Panc1 (cell line): ENCODE data around the gene FBRSL1. TPM values are rescaled to one million over a fixed set of nuclear protein-coding genes. Genes with fewer than 3 reads are reported as not detected.
"Not testable (repeated sequence)": the region's sequence is repeated elsewhere in the genome, so short reads cannot be mapped to it uniquely, and the experiment has no call there.

Experiments
- ATAC-seq: fragments of 200-7000 bp; cut with Tn5 transposase; 2 replicates; pipeline ENCODE4 v1.9.1; 2020; ENCODE audit warnings: mild to moderate bottlenecking, moderate library complexity
- Bru-seq: library from RNA; stranded (reverse); fragments of 400-500 nt; gene quantifications from one replicate; lab custom pipeline; 2021; lab: Mats Ljungman, UMichigan
- BruChase-seq, 2 experiments: library from RNA; stranded (reverse); fragments of 400-500 nt; gene quantifications; one replicate each; lab custom pipeline; 2021; lab: Mats Ljungman, UMichigan
- BruUV-seq: library from RNA; stranded (reverse); fragments of 400-500 nt; replicated peaks from 2 replicates; lab custom pipeline; 2021; lab: Mats Ljungman, UMichigan
- CTCF ChIA-PET: fragments of 300-600 bp; sonication (Branson Sonifier 250); formaldehyde crosslinking; loops from one replicate; lab custom pipeline; 2022; ENCODE audit warnings: antibody characterized with exemption; lab: Charles Lee
- POLR2A ChIA-PET: fragments of 300-600 bp; sonication (Branson Sonifier 250); formaldehyde crosslinking; loops from one replicate; lab custom pipeline; 2022; ENCODE audit warnings: antibody characterized with exemption; lab: Charles Lee
- DNase-seq: peaks from one replicate; pipeline ENCODE4 v3.0.0-alpha.2; 2010; ENCODE audit warnings: low read depth, low spot score
- H3K27ac ChIP-seq: 2 replicates; pipeline ENCODE4 v1.5.1; 2011; ENCODE audit warnings: mild to moderate bottlenecking, low read length, inconsistent platforms
- H3K27me3 ChIP-seq: fragments of 200-500 bp; sonication (Bioruptor generic); 2 replicates; pipeline ENCODE4 v1.6.0; 2014; ENCODE audit warnings: low read length, inconsistent platforms; ENCODE audit not compliant: control insufficient read depth, insufficient read depth
- H3K36me3 ChIP-seq: fragments of 200-500 bp; sonication (Bioruptor generic); 2 replicates; pipeline ENCODE4 v1.5.1; 2014; ENCODE audit warnings: inconsistent platforms, mild to moderate bottlenecking, low read length, moderate library complexity; ENCODE audit not compliant: control insufficient read depth, insufficient read depth
- H3K4me1 ChIP-seq: 2 replicates; pipeline ENCODE4 v1.5.1; 2011; ENCODE audit warnings: inconsistent platforms, mild to moderate bottlenecking, low read length, moderate library complexity; ENCODE audit not compliant: control insufficient read depth, insufficient read depth
- H3K4me3 ChIP-seq, 2 experiments: 2 replicates each; pipeline ENCODE4 v1.5.1; 2011 to 2012; ENCODE audit warnings: low read depth in 2 of 2, low read length in 2 of 2, mild to moderate bottlenecking in 2 of 2, inconsistent platforms in 1 of 2, moderate library complexity in 1 of 2
- H3K9me3 ChIP-seq: fragments of 200-500 bp; sonication (Bioruptor generic); 2 replicates; pipeline ENCODE4 v1.5.1; 2014; ENCODE audit warnings: low read depth, mild to moderate bottlenecking, inconsistent platforms, low read length, moderate library complexity; ENCODE audit not compliant: control insufficient read depth, insufficient read depth
- POLR2AphosphoS5 ChIP-seq: IDR thresholded peaks from 2 replicates; pipeline ENCODE4 v1.6.1; 2012; ENCODE audit warnings: mild to moderate bottlenecking, low read depth, low read length, moderate library complexity
- SIN3A ChIP-seq: IDR thresholded peaks from 2 replicates; pipeline ENCODE4 v1.6.1; 2012; ENCODE audit warnings: low read depth, mild to moderate bottlenecking, low read length, moderate library complexity, borderline replicate concordance; ENCODE audit not compliant: insufficient read depth
- TCF7L2 ChIP-seq: IDR thresholded peaks from 2 replicates; pipeline ENCODE4 v1.6.1; 2011; ENCODE audit warnings: mild to moderate bottlenecking, low read depth, low read length, inconsistent platforms
- in situ Hi-C: cut with HindIII; loops from 2 replicates; pipeline ENCODE4 v1.10.0; 2016; ENCODE audit warnings: low sequenced_read_pairs, low pct_unique_long_range_greater_than_20kb
- intact Hi-C: fragments of 100-400 bp; cut with micrococcal nuclease; formaldehyde crosslinking; loops from one replicate; pipeline ENCODE4 v1.10.0; 2022; ENCODE audit not compliant: unreplicated experiment
- long read RNA-seq: library from polyadenylated mRNA; unstranded; transcript quantifications from one replicate; pipeline ENCODE4 v2.0.0, GENCODE V29; 2021; ENCODE audit not compliant: unreplicated experiment
- polyA plus RNA-seq: library from polyadenylated mRNA; unstranded; fragments of >200 nt; gene quantifications from one replicate; pipeline ENCODE4 v1.2.1, GENCODE V29; 2012; ENCODE audit warnings: missing spikeins; ENCODE audit not compliant: insufficient read length
- total RNA-seq: library from RNA; stranded (reverse); gene quantifications from one replicate; pipeline ENCODE4 v1.2.1, GENCODE V29; 2021; ENCODE audit not compliant: unreplicated experiment
- TF ChIP-seq, protein P1 (sequence below), 2 experiments: IDR thresholded peaks; 2 replicates each; pipeline ENCODE4 v1.6.1; 2011 to 2012; ENCODE audit warnings: low read depth in 2 of 2, control low read depth in 1 of 2, low read length in 1 of 2, mild to moderate bottlenecking in 1 of 2, moderate library complexity in 1 of 2; ENCODE audit not compliant: insufficient read depth in 1 of 2
- TF ChIP-seq, protein P2 (sequence below): fragments of 450-650 bp; IDR thresholded peaks from 2 replicates; pipeline ENCODE4 v1.5.1; 2017; ENCODE audit warnings: mild to moderate bottlenecking

The FBRSL1 gene
- total RNA-seq (104 TPM), Bru-seq, nascent RNA (percentile 54 among the genes with signal in this experiment), BruChase-seq, experiment 1, labeled RNA remaining after a 2-hour chase (percentile 56 among the genes with signal in this experiment), BruChase-seq, experiment 2, labeled RNA remaining after a 6-hour chase (percentile 65 among the genes with signal in this experiment)
- 132 TPM for polyA plus RNA-seq
- long read RNA-seq, partial matches to known transcripts = 96 of 120 reads
- long read RNA-seq, other reads (novel, unspliced or antisense) = 24 of 120 reads

DNA sequence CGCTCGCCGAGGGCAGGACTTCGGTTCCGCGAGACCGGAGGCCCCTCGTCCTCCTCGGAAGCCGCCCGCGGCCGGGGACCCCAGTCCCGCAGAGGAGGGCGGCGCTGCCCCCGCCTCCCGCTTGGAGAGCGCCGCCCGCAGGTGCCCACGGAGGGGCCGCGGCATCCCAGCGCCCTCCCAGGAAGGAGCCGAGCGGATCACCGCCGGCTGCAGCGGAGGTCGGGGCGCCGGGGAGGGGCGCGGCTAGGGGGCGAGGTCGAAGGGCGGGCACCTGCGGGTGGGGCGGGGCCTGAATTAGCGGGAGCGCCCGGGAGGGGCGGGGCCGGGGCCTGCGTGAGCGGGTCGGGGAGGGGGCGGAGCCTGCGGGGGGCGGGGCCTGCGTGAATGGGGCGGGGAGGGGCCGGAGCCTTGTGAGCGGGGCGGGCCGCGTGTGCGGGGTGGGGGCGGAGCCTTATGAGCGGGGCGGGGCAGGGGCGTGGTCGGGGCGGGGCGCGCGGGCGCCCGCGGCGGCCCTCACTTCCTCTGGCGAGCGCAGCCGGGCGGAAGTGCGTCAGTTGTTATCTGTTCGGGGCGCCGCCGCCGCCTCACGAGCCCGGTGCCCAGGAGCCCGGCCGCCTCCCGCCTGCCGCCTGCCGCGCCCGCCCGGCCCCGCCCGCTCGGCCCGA, at the start of gene FBRSL1:
Gene FBRSL1, plus strand, starts transcription at position 550 of the 665 bp plus-strand sequence.
- Histone ChIP-seq H3K4me1 (peaks cover 39% of the 10 kb centered on the region), H3K27me3 (no peaks in the 10 kb centered on the region), H3K9me3 (no peaks in the 10 kb centered on the region), H3K36me3 (no peaks in the 10 kb centered on the region), H3K4me3 (peak within 1 kb of the TSS; percentile 73 to 84), H3K27ac (peak within 1 kb of the TSS; percentile 70)
- DNase-seq = no peak
- intact Hi-C loops = no loop called here
- no TSS peak for BruUV-seq
- ChIA-PET CTCF (no interaction called here), POLR2A (no interaction called here)
- ATAC-seq = peak; percentile 84
- TF ChIP-seq SIN3A = peak; percentile 62; the same call in 1 of the 2 replicates
- TF ChIP-seq POLR2AphosphoS5 = no peak
- TF ChIP-seq TCF7L2 = no peak
- in situ Hi-C loops = no loop called here

DNA sequence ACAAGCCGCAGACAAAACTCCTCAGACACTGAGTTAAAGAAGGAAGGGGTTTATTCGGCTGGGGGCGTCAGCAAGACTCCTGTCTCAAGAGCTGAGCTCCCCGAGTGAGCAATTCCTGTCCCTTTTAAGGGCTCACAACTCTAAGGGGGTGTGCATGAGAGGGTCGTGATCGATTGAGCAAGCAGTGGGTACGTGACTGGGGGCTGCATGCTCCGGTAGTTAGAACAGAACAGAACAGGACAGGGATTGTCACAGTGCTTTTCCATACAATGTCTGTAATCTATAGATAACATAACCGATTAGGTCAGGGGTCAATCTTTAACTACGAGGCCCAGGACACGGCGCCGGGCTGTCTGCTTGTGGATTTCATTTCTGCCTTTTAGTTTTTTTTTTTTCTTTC, 49.5 kb upstream of the FBRSL1 start:
- CTCF ChIA-PET = interaction anchor here (0.7 kb wide), 1 partner anchor 36 kb away, joined by 4 read pairs; no protein-coding TSS in a partner anchor
- H3K4me1 ChIP-seq, H3K9me3 ChIP-seq, in situ Hi-C loops, BruUV-seq, H3K27me3 ChIP-seq, POLR2A ChIA-PET, DNase-seq, H3K4me3 ChIP-seq, intact Hi-C loops, H3K27ac ChIP-seq, ATAC-seq, H3K36me3 ChIP-seq: not testable (repeated sequence)

DNA sequence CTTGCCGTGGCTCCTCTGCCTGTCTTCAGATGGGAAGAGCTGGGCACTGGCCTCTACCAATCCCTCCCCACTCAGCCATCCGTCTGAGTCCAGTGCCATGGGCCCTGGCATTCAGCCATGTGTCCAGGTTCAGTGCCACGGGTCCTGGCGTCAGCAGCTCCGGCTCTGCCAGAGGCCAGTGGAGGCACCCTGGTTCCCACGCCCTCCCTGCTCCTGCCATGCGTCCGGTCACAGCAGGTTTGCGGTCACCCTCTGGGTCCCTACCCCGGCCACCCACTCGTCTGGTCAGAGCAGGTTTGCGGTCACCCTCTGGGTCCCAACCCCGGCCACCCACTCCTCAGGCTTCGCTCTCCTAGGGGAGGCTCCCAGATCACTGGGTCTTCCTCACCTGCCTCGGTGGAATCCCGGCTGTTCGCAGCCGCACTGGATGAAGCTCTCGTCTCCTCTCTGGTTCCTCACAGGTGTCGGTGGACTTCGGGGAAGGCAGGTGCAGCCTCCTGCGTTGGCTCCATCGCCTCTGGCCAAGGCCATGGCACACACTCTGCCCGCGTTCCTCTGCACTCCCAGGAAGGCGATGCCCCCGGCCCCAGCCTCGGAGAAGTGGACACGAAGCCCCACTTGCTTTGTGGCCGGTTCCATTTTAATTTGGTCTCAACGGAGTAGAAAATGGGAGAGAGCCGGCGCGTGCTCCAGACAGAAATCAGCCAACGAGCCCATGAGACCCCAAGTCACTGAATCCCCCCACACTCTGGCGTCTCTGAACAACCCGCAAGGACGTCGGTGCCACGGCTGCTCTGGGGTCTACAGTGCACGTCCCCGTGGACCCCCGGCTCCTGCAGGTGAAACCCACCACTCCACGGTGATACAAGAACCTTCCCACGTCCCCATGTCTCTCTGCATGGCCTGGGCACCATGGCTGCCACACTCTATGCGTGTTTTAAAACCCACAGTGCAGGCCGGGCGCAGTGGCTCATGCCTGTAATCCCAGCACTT, 47.8 kb upstream of the FBRSL1 start:
- H3K4me3 ChIP-seq = no peak overlapping the region
- H3K9me3 ChIP-seq = no peaks in the 10 kb centered on the region
- intact Hi-C loops = no loop called here
- H3K27ac ChIP-seq = no peak overlapping the region
- CTCF ChIA-PET = no interaction called here
- no peak for TF ChIP-seq POLR2AphosphoS5
- TF ChIP-seq, protein P1, sequence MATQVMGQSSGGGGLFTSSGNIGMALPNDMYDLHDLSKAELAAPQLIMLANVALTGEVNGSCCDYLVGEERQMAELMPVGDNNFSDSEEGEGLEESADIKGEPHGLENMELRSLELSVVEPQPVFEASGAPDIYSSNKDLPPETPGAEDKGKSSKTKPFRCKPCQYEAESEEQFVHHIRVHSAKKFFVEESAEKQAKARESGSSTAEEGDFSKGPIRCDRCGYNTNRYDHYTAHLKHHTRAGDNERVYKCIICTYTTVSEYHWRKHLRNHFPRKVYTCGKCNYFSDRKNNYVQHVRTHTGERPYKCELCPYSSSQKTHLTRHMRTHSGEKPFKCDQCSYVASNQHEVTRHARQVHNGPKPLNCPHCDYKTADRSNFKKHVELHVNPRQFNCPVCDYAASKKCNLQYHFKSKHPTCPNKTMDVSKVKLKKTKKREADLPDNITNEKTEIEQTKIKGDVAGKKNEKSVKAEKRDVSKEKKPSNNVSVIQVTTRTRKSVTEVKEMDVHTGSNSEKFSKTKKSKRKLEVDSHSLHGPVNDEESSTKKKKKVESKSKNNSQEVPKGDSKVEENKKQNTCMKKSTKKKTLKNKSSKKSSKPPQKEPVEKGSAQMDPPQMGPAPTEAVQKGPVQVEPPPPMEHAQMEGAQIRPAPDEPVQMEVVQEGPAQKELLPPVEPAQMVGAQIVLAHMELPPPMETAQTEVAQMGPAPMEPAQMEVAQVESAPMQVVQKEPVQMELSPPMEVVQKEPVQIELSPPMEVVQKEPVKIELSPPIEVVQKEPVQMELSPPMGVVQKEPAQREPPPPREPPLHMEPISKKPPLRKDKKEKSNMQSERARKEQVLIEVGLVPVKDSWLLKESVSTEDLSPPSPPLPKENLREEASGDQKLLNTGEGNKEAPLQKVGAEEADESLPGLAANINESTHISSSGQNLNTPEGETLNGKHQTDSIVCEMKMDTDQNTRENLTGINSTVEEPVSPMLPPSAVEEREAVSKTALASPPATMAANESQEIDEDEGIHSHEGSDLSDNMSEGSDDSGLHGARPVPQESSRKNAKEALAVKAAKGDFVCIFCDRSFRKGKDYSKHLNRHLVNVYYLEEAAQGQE (IDR thresholded peaks at IDR 0.05; ENCODE audit: insufficient read depth in 1 of 2, low read depth in 2 of 2, low read length in 1 of 2) = no peak
- TF ChIP-seq, protein P2, sequence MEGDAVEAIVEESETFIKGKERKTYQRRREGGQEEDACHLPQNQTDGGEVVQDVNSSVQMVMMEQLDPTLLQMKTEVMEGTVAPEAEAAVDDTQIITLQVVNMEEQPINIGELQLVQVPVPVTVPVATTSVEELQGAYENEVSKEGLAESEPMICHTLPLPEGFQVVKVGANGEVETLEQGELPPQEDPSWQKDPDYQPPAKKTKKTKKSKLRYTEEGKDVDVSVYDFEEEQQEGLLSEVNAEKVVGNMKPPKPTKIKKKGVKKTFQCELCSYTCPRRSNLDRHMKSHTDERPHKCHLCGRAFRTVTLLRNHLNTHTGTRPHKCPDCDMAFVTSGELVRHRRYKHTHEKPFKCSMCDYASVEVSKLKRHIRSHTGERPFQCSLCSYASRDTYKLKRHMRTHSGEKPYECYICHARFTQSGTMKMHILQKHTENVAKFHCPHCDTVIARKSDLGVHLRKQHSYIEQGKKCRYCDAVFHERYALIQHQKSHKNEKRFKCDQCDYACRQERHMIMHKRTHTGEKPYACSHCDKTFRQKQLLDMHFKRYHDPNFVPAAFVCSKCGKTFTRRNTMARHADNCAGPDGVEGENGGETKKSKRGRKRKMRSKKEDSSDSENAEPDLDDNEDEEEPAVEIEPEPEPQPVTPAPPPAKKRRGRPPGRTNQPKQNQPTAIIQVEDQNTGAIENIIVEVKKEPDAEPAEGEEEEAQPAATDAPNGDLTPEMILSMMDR = no peak
- TF ChIP-seq TCF7L2 = no peak
- no peak for TF ChIP-seq SIN3A
- H3K27me3 ChIP-seq = no peaks in the 10 kb centered on the region
- no TSS peak for BruUV-seq
- H3K4me1 ChIP-seq = peaks cover 5% of the 10 kb centered on the region; the same call in 1 of the 2 replicates
- DNase-seq (no peak), ATAC-seq (no peak)
- H3K36me3 ChIP-seq = no peaks in the 10 kb centered on the region
- POLR2A ChIA-PET = interaction anchor here (0.6 to 0.7 kb wide), 2 partner anchors 11 to 296 kb away, joined by 7 read pairs; no protein-coding TSS in a partner anchor
- in situ Hi-C loops = no loop called here
